Motor neuron (in vitro differentiated cells): ENCODE measurements around the gene COL27A1. TPM values are rescaled to one million over a fixed set of nuclear protein-coding genes. Genes with fewer than 3 reads are reported as not detected.

Experiments used
- ATAC-seq, 8 experiments: fragments of 200-7000 bp; cut with Tn5 transposase; replicated peaks in 6 of 8; 2 replicates each; pipeline ENCODE4 v1.8.0; 2021; ENCODE audit warnings: mild to moderate bottlenecking in 8 of 8, moderate library complexity in 8 of 8
- H3K27ac ChIP-seq, 2 donors: fragments of 250-450 bp; sonication (Bioruptor Pico); 2 replicates each; pipeline ENCODE4 v1.9.0; 2021; ENCODE audit warnings: antibody characterized with exemption in 2 of 2, mild to moderate bottlenecking in 2 of 2, moderate library complexity in 1 of 2
- H3K4me1 ChIP-seq, 2 donors: fragments of 250-450 bp; sonication (Bioruptor Pico); replicated peaks in 1 of 2; 2 replicates each; pipeline ENCODE4 v1.6.1; 2021; ENCODE audit warnings: antibody characterized with exemption in 2 of 2, mild to moderate bottlenecking in 2 of 2, moderate library complexity in 1 of 2
- H3K4me3 ChIP-seq, 5 donors: fragments of 250-450 bp; sonication (Bioruptor Pico); 2 replicates each; pipeline ENCODE4 v1.9.0; 2021; ENCODE audit warnings: antibody characterized with exemption in 5 of 5, mild to moderate bottlenecking in 5 of 5, moderate library complexity in 4 of 5
- WGBS, 10 experiments: fragments of 450-650 bp; shearing (Covaris generic); methylation state at CpG; one replicate each; pipeline ENCODE4 v1.0.0; 2022; 5-methylcytosine and 5-hydroxymethylcytosine counted together
- in situ Hi-C, 9 experiments: fragments of 400-800 bp; cut with MboI; loops; one replicate each; pipeline ENCODE4 v1.15.0; 2021; ENCODE audit warnings: low sequenced_read_pairs in 9 of 9, low pct_unique_long_range_greater_than_20kb in 2 of 9; ENCODE audit not compliant: unreplicated experiment in 9 of 9
- total RNA-seq, 8 experiments: library from RNA; unstranded; fragments of 300-600 nt; gene quantifications; 2 replicates each; pipeline versions ENCODE4 v1.2.3 to v1.2.4, GENCODE V29; 2022

The COL27A1 gene
- total RNA-seq, 8 experiments from 2014 or later = 0.54 to 40.3 (median 4.2) TPM

- Histone ChIP-seq H3K4me3 (no peak overlapping the region), H3K4me1 (peaks cover 20 to 23% of the 10 kb centered on the region in 2 donors), H3K27ac (no peak overlapping the region)
- 83 to 100% (median 98%) methylated on average over 1 to 3 of the region's 3 CpGs for WGBS, 10 experiments
- ATAC-seq = no peak
- in situ Hi-C loops = loop anchor here in 8 of 9 experiments (10.0 to 25.0 kb wide), 5 partner anchors 167 to 592 kb away; partner anchors contain the start of genes AMBP (in 3 of the 8) and KIF12 (in 3 of the 8)
These were observed 124.4 kb downstream of the COL27A1 start for GRCh38 chr9:114279693-114280092.

DNA sequence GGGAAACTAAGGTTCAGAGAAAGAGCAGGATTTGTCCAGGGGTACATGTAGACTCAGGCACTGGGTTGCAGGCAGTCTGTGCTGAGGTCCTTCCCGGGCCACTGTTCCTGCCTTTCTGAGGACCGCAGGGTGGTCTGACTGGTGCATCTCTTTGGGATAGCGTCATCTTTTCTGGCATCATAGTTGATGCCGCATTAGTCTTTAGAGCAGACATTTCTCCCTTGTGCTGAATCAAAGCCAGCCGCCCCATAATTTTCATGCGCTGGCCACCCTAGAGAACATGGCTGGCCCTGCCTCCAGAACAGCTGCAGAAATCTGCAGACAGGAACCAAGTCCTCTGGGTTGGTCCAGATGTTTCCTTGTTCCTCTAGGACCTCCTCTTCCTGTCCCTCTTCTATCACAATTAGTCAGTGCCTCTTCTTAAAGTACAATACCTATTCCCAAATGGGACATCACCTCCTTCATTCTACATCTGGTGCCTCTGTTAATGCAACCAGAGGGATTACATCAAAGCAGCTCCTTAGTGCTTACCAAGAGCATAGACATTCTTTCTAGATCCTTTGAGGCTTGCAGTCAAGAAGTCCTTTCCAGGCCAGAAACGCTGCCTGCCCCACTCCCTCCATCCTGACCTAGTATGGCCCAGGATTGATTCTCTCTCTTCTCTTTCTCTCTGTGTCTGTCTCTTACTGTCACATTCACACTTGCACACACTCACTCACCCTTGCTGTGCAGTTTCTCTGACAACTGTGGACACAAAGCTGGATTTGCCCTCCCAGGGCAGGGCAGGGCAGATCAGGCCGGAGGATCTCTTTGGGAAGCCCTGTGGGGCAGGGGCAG lies 125.5 kb downstream of the COL27A1 start:
- Histone ChIP-seq H3K27ac (peak overlapping the region in 1 of 2 donors; percentile 63), H3K4me1 (peaks cover 26 to 31% of the 10 kb centered on the region in 2 donors), H3K4me3 (no peak overlapping the region)
- in situ Hi-C loops = loop anchor here in 8 of 9 experiments (10.0 to 25.0 kb wide), 5 partner anchors 169 to 594 kb away; partner anchors contain the start of genes AMBP (in 3 of the 8) and KIF12 (in 3 of the 8)
- WGBS, 10 experiments = 0 to 100% (median 80%) methylated on average over 1 to 7 of the region's 8 CpGs; no CpG with 5 or more reads in 1 of the 10 experiments
- no peak for ATAC-seq

GRCh38 chr9:114281473-114282103 lies 126.3 kb downstream of the COL27A1 start:
- in situ Hi-C loops = loop anchor here in 8 of 9 experiments (10.0 to 25.0 kb wide), 5 partner anchors 169 to 594 kb away; partner anchors contain the start of genes AMBP (in 3 of the 8) and KIF12 (in 3 of the 8)
- H3K4me1 ChIP-seq = peaks cover 26 to 31% of the 10 kb centered on the region in 2 donors
- 13 to 83% (median 35%) methylated on average over 2 to 8 of the region's 12 CpGs; no CpG with 5 or more reads in 5 of the 10 experiments for WGBS, 10 experiments
- H3K27ac ChIP-seq = peak overlapping the region in 1 of 2 donors; percentile 63
- peak in 6 of 8 experiments; percentile 7 to 82 (median 72) for ATAC-seq
- no peak overlapping the region for H3K4me3 ChIP-seq

DNA sequence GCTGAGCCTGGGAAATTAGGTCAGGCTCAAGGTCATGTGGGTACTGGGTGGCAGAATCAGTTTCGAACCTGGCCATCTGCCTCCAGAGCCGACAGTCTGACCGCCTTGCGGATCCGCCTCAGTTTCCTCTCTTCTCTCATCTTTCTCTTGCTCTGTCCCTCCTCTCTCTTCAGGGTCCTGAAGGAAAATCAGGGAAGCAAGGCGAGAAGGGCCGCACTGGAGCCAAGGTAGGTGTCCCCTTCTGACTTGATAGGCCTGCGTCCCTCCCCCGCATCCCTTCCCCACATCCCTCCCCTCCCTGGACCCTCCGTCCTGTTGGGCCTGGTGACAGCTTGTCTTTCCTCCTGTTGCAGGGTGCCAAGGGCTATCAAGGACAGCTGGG lies 126.8 kb downstream of the COL27A1 start:
- Histone ChIP-seq H3K27ac (no peak overlapping the region), H3K4me3 (no peak overlapping the region), H3K4me1 (peaks cover 26 to 31% of the 10 kb centered on the region in 2 donors)
- WGBS, 10 experiments = 96 to 100% (median 100%) methylated on average over 1 to 5 of the region's 10 CpGs; no CpG with 5 or more reads in 7 of the 10 experiments
- ATAC-seq = no peak
- in situ Hi-C loops = loop anchor here in 8 of 9 experiments (10.0 to 25.0 kb wide), 5 partner anchors 170 to 595 kb away; partner anchors contain the start of genes AMBP (in 3 of the 8) and KIF12 (in 3 of the 8)

- in situ Hi-C loops = loop anchor here in 8 of 9 experiments (10.0 to 25.0 kb wide), 5 partner anchors 170 to 595 kb away; partner anchors contain the start of genes AMBP (in 3 of the 8) and KIF12 (in 3 of the 8)
- H3K27ac ChIP-seq = no peak overlapping the region
- 70 to 100% (median 79%) methylated on average over 1 to 4 of the region's 6 CpGs; no CpG with 5 or more reads in 7 of the 10 experiments for WGBS, 10 experiments
- no peak for ATAC-seq
- H3K4me3 ChIP-seq = no peak overlapping the region
- H3K4me1 ChIP-seq = peaks cover 26 to 31% of the 10 kb centered on the region in 2 donors
These were observed 127.2 kb downstream of the COL27A1 start for GRCh38 chr9:114282507-114282906.

DNA sequence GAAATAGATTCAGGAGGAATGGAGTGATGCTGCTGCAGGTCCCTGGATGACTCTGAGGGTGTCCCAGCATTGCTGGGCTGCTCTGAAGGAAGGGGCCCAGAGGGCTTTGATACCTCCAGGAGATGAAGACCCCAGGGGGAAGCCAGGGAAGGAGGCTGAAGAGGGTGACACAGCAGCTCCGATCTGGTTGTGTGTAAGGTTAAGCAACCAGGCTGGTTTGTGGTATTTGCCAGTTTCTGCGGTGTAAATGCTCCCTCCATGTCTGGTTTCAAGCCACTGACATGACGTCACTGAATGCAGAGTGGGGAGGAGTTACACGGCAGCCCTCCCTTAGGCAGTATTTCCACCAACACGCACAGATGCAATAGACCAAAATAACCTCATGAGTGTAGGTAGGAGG lies 127.6 kb downstream of the COL27A1 start:
- 0 to 80% (median 18%) methylated on average over 2 to 4 of the region's 5 CpGs; no CpG with 5 or more reads in 2 of the 10 experiments for WGBS, 10 experiments

GRCh38 chr9:114283551-114284111 lies 128.3 kb downstream of the COL27A1 start:
- 70 to 100% (median 100%) methylated on average over 1 to 3 of the region's 14 CpGs; no CpG with 5 or more reads in 2 of the 10 experiments for WGBS, 10 experiments
- peak in 1 of 8 experiments; percentile 27 for ATAC-seq
- Histone ChIP-seq H3K4me3 (no peak overlapping the region), H3K4me1 (peaks cover 32 to 36% of the 10 kb centered on the region in 2 donors), H3K27ac (no peak overlapping the region)
- in situ Hi-C loops = loop anchor here in 8 of 9 experiments (10.0 to 25.0 kb wide), 5 partner anchors 171 to 596 kb away; partner anchors contain the start of genes AMBP (in 3 of the 8) and KIF12 (in 3 of the 8)

More for the DNA sequence above, 127.6 kb downstream of the COL27A1 start:
- in situ Hi-C loops = loop anchor here in 8 of 9 experiments (10.0 to 25.0 kb wide), 5 partner anchors 171 to 596 kb away; partner anchors contain the start of genes AMBP (in 3 of the 8) and KIF12 (in 3 of the 8)
- ATAC-seq = peak in 7 of 8 experiments; percentile 25 to 82 (median 40)
- peak overlapping the region in 1 of 2 donors; percentile 36 for H3K27ac ChIP-seq
- peaks cover 28 to 31% of the 10 kb centered on the region in 2 donors for H3K4me1 ChIP-seq
- H3K4me3 ChIP-seq = no peak overlapping the region

GRCh38 chr9:114284316-114285060 lies 129.2 kb downstream of the COL27A1 start:
- in situ Hi-C loops = loop anchor here in 8 of 9 experiments (10.0 to 25.0 kb wide), 5 partner anchors 172 to 597 kb away; partner anchors contain the start of genes AMBP (in 3 of the 8) and KIF12 (in 3 of the 8)
- peaks cover 32 to 36% of the 10 kb centered on the region in 2 donors for H3K4me1 ChIP-seq
- 20 to 100% (median 100%) methylated on average over 1 to 6 of the region's 11 CpGs; no CpG with 5 or more reads in 4 of the 10 experiments for WGBS, 10 experiments

GRCh38 chr9:114285166-114285867 lies 130.0 kb downstream of the COL27A1 start:
- Histone ChIP-seq H3K4me1 (peaks cover 32 to 36% of the 10 kb centered on the region in 2 donors), H3K27ac (no peak overlapping the region), H3K4me3 (no peak overlapping the region)
- 24 to 80% (median 39%) methylated on average over 3 to 4 of the region's 20 CpGs; no CpG with 5 or more reads in 7 of the 10 experiments for WGBS, 10 experiments
- in situ Hi-C loops = loop anchor here in 8 of 9 experiments (10.0 to 25.0 kb wide), 5 partner anchors 173 to 598 kb away; partner anchors contain the start of genes AMBP (in 3 of the 8) and KIF12 (in 3 of the 8)
- peak in 7 of 8 experiments; percentile 44 to 86 (median 75) for ATAC-seq

More at GRCh38 chr9:114284316-114285060, 129.2 kb downstream of the COL27A1 start:
- H3K4me3 ChIP-seq = no peak overlapping the region
- peak in 1 of 8 experiments; percentile 2 for ATAC-seq
- no peak overlapping the region for H3K27ac ChIP-seq

DNA sequence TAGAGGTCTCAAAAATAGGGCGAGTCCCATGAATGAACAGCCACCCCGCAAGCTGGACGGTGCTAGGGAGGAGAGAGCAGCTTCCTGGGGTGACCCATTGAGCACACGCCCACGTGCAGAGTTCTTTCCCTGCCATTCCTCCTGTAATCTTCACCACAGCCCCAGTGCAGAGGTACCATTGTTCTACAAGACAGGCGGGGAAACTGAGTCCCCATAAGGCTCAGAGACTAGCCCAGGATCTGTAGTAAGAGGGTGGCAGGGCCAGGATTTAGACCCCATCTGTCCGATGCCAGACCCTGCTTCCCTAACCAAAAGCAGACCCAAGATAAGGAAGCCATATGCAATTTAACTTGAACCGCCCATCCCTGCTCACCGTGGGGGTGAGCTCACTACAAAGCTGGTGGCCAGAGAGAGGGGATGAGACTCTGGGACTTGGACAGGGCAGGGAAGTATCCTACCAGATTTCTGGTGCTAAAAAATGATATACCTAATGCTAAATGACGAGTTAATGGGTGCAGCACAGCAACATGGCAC lies 130.9 kb downstream of the COL27A1 start:
- no peak for ATAC-seq
- WGBS, 10 experiments = 79 to 93% (median 86%) methylated on average over 1 to 7 of the region's 10 CpGs; no CpG with 5 or more reads in 2 of the 10 experiments
- in situ Hi-C loops = loop anchor here in 8 of 9 experiments (10.0 to 25.0 kb wide), 5 partner anchors 174 to 599 kb away; partner anchors contain the start of genes AMBP (in 3 of the 8) and KIF12 (in 3 of the 8)
- peaks cover 28 to 37% of the 10 kb centered on the region in 2 donors for H3K4me1 ChIP-seq
- H3K27ac ChIP-seq = no peak overlapping the region
- no peak overlapping the region for H3K4me3 ChIP-seq
